Activated naive CD8-positive, alpha-beta T cell treated with anti-CD3 and anti-CD28 coated beads, Interleukin-2, amount 50 U/mL, for 24 hours (primary cell): Measurements from ENCODE around the gene LATS2.
"Not testable (repeated sequence)": the region's sequence is repeated elsewhere in the genome, so short reads cannot be mapped to it uniquely, and the experiment has no call there.

Experiments used
- ATAC-seq: fragments of 150-1000 bp; cut with Tn5 transposase; one replicate; pipeline ENCODE4 v1.10.0; 2021
- DNase-seq: peaks from one replicate; pipeline ENCODE4 v3.0.0; 2021
- H3K27ac Mint-ChIP-seq: one replicate; pipeline ENCODE4 v1.8.0; 2021; ENCODE audit warnings: mild to moderate bottlenecking, mixed read lengths
- H3K27me3 Mint-ChIP-seq: one replicate; pipeline ENCODE4 v1.8.0; 2021; ENCODE audit warnings: mixed read lengths
- H3K36me3 Mint-ChIP-seq: one replicate; pipeline ENCODE4 v1.8.0; 2021; ENCODE audit warnings: low read depth, mixed read lengths
- H3K4me1 Mint-ChIP-seq: one replicate; pipeline ENCODE4 v1.8.0; 2021; ENCODE audit warnings: mixed read lengths
- H3K4me3 Mint-ChIP-seq: one replicate; pipeline ENCODE4 v1.8.0; 2021; ENCODE audit warnings: mild to moderate bottlenecking, moderate library complexity, mixed read lengths
- H3K9me3 Mint-ChIP-seq: one replicate; pipeline ENCODE4 v1.8.0; 2021; ENCODE audit warnings: mixed read lengths

The LATS2 gene

DNA sequence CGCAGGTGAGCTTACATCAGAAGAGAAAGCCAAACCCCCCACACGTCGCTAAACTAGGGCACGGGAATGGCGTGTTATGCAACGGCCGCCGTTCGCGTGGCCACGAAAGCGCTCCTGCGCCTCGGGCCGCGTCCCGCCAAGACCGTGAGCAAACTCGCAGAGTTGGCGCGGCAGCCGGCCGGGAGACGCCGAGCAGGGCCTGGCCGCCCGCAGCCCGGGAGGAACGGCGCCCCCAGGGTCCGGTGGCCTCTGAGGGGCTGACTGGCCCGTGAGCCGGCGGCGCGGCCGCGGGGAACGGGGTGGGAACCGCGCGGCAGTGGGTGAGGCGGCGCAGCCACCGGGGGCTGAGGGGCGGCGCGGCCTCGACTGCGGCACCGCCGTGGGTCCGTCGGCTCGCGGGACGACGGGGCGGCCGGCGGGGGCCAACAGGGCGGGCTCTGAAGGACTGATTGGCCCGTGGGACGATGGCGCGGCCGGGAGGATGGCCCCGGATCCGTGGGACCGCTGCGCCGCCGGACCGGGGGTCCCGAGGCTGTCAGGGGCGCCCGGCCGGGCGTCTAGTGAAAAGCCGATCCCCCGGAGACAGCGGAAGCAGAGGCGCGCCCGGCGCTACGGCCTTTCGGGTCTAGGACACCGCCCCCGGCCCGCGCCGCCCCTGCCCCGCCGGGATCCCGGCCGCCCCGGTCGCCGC is 903 bp downstream of the LATS2 start:
- peak overlapping the region; percentile 54 for H3K4me3 Mint-ChIP-seq
- peak; percentile 14 for ATAC-seq
- no peak overlapping the region for H3K27ac Mint-ChIP-seq
- H3K4me1 Mint-ChIP-seq, result peaks cover 3% of the 10 kb centered on the region
- H3K36me3 Mint-ChIP-seq, result no peaks in the 10 kb centered on the region
- peaks cover 35% of the 10 kb centered on the region for H3K27me3 Mint-ChIP-seq
- H3K9me3 Mint-ChIP-seq, result no peaks in the 10 kb centered on the region
- no peak for DNase-seq

GRCh38 chr13:21059641-21060337 is 1.6 kb downstream of the LATS2 start:
- Mint-ChIP-seq H3K9me3 (no peaks in the 10 kb centered on the region), H3K27me3 (peaks cover 35% of the 10 kb centered on the region), H3K36me3 (no peaks in the 10 kb centered on the region), H3K4me1 (peaks cover 3% of the 10 kb centered on the region), H3K4me3 (peak overlapping the region; percentile 54), H3K27ac (no peak overlapping the region)
- DNase-seq (no peak), ATAC-seq (no peak)

DNA sequence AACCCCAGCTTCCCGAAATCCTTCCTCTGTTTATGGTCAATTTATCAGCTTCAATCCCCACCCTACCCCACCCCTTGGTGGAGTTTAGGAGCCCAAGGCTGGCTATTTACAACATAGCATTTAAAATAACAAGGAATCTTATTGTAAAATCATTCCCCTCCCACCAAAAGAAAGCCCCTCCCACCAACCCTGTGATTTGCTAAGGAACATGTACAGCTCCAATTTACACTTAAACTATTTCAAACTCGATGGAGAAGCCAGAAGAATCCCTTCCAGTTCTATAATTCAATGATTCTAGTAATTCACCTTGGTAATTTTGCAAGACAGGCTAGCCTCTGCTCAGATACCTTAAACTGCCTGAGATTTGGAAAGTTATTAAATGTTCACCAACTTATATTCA is 3.0 kb downstream of the LATS2 start:
- Mint-ChIP-seq H3K36me3 (no peaks in the 10 kb centered on the region), H3K4me1 (peaks cover 4% of the 10 kb centered on the region), H3K9me3 (no peaks in the 10 kb centered on the region), H3K4me3 (no peak overlapping the region), H3K27ac (no peak overlapping the region), H3K27me3 (peaks cover 29% of the 10 kb centered on the region)
- DNase-seq, result no peak
- no peak for ATAC-seq

GRCh38 chr13:21055511-21056045 is 5.8 kb downstream of the LATS2 start:
- Mint-ChIP-seq H3K27me3 (peaks cover 16% of the 10 kb centered on the region), H3K4me1 (peaks cover 7% of the 10 kb centered on the region), H3K27ac (no peak overlapping the region), H3K9me3 (no peaks in the 10 kb centered on the region), H3K36me3 (no peaks in the 10 kb centered on the region), H3K4me3 (no peak overlapping the region)
- no peak for ATAC-seq
- no peak for DNase-seq

DNA sequence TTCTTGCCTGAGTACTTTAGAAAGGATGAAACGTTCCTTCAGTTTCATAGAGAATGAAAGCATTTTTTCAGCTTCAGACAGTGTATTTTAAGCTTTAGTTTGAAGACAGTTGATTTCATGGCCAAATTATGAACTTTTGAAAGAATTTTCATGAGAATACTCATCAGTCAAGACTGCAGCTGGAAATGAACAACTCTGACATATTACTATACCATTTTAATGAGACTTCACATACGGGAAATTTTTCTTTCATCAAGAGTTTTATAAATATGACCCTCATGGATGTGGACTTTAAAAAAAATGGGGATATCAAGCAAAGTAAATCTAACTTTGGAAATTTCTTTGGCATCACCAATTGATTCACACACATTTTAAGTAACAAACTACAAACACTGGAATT is 6.4 kb downstream of the LATS2 start:
- DNase-seq (no peak), ATAC-seq (no peak)
- H3K27ac Mint-ChIP-seq, result no peak overlapping the region
- H3K4me3 Mint-ChIP-seq, result no peak overlapping the region
- H3K4me1 Mint-ChIP-seq, result peaks cover 7% of the 10 kb centered on the region
- H3K9me3 Mint-ChIP-seq, result no peaks in the 10 kb centered on the region
- no peaks in the 10 kb centered on the region for H3K36me3 Mint-ChIP-seq
- peaks cover 15% of the 10 kb centered on the region for H3K27me3 Mint-ChIP-seq

DNA sequence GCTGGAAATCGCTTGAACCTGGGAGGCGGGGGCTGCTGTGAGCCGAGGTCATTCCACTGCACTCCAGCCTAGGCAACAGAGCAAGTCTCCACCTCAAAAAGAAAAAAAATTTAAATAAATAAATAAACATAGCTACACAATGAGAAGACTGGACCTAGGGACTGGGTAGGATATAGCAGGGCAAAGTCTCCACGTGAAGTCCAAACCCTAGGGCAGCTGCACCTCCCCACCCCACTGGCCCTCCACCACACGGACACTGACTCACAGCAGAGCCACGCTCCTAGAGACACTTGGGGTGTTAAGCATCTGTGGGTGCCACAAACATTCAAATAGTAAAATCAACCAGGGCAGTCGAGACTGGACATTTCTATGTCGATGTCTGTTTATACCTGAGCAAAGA is 7.1 kb downstream of the LATS2 start:
- ATAC-seq, result no peak
- Mint-ChIP-seq H3K36me3 (no peaks in the 10 kb centered on the region), H3K4me3 (no peak overlapping the region), H3K4me1 (peaks cover 7% of the 10 kb centered on the region), H3K9me3 (no peaks in the 10 kb centered on the region), H3K27me3 (peaks cover 8% of the 10 kb centered on the region), H3K27ac (no peak overlapping the region)
- DNase-seq, result no peak

- Mint-ChIP-seq H3K4me3 (no peak overlapping the region), H3K27ac (no peak overlapping the region), H3K9me3 (no peaks in the 10 kb centered on the region), H3K4me1 (peaks cover 7% of the 10 kb centered on the region), H3K36me3 (no peaks in the 10 kb centered on the region), H3K27me3 (peaks cover 2% of the 10 kb centered on the region)
- ATAC-seq, result peak; percentile 28
- DNase-seq, result no peak
Observed at GRCh38 chr13:21053231-21053630, 8.2 kb downstream of the LATS2 start.

- H3K9me3 Mint-ChIP-seq, result no peaks in the 10 kb centered on the region
- H3K27me3 Mint-ChIP-seq, result peaks cover 3% of the 10 kb centered on the region
- ATAC-seq, result no peak
- no peak overlapping the region for H3K4me3 Mint-ChIP-seq
- H3K36me3 Mint-ChIP-seq, result no peaks in the 10 kb centered on the region
- no peak overlapping the region for H3K27ac Mint-ChIP-seq
- no peak for DNase-seq
- peaks cover 7% of the 10 kb centered on the region for H3K4me1 Mint-ChIP-seq
Observed at GRCh38 chr13:21051675-21052074, 9.7 kb downstream of the LATS2 start.

- no peak for DNase-seq
- peak; percentile 59 for ATAC-seq
- H3K4me3 Mint-ChIP-seq, result no peak overlapping the region
- peaks cover 9% of the 10 kb centered on the region for H3K4me1 Mint-ChIP-seq
- no peaks in the 10 kb centered on the region for H3K36me3 Mint-ChIP-seq
- H3K9me3 Mint-ChIP-seq, result no peaks in the 10 kb centered on the region
- no peak overlapping the region for H3K27ac Mint-ChIP-seq
- H3K27me3 Mint-ChIP-seq, result peaks cover 5% of the 10 kb centered on the region
Observed at GRCh38 chr13:21050288-21051197, 10.8 kb downstream of the LATS2 start.

DNA sequence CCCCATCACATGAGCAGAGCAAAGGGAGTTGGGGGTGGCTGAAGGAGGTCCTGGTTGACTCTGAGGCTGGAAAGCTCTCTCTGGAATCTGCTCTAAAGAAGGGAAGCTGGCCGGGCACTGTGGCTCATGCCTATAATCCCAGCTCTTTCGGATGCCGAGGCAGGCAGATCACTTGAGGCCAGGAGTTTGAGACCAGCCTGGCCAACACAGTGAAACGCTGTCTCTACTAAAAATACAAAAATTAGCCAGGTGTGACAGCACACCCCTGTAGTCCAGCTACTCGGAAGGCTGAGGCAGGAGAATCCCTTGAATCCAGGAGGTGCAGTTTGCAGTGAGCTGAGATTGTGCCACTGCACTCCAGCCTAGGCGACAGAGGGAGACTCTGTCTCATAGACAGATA is 11.7 kb downstream of the LATS2 start:
- not testable (repeated sequence) for H3K27me3 Mint-ChIP-seq, H3K4me3 Mint-ChIP-seq, H3K36me3 Mint-ChIP-seq, ATAC-seq, H3K27ac Mint-ChIP-seq, H3K9me3 Mint-ChIP-seq, DNase-seq
- peaks cover 16% of the 10 kb centered on the region for H3K4me1 Mint-ChIP-seq

DNA sequence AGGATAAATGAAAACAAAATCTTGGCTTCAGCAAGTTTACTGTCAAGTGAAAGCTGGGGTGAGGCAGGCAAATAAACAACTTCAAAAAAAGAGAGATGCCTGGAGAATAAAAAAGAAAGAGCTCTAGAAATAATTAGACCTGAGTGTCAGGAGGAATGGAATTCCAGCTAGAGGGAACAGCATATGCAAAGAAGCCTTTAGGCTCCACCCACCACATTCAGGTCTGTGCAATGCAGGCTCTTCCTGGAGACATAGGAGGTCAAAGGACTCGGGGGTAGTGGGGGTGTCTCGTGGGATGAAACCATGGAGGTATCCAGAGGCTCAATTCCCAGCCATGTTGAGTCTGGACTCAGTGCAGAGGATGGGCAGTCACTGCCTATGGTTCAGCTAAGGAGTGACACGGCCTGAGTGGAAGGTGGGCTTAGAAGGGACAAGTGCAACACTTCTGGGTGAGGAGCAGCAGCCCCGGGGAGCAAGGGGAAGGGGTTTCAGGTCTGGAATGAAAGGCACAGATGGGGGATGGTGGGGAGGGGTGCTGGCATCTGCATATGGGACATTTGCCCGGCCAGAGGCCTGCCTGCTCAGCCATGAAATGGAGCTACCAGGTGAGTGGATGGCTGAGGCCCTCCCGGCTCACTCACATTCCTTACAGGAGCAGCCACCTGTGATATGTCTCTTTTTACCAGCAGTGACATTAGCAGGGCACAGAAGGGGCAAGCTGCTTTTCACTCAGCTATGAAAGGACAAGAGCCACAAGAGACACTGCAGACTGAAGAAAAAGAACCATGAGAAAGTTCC is 12.3 kb downstream of the LATS2 start:
- no peaks in the 10 kb centered on the region for H3K9me3 Mint-ChIP-seq
- H3K4me1 Mint-ChIP-seq, result peaks cover 16% of the 10 kb centered on the region
- no peak overlapping the region for H3K4me3 Mint-ChIP-seq
- ATAC-seq (no peak), DNase-seq (no peak)
- H3K27me3 Mint-ChIP-seq, result peaks cover 5% of the 10 kb centered on the region
- no peak overlapping the region for H3K27ac Mint-ChIP-seq
- H3K36me3 Mint-ChIP-seq, result no peaks in the 10 kb centered on the region

GRCh38 chr13:21047591-21048282 is 13.6 kb downstream of the LATS2 start:
- Mint-ChIP-seq H3K4me3 (no peak overlapping the region), H3K9me3 (no peaks in the 10 kb centered on the region), H3K27me3 (peaks cover 3% of the 10 kb centered on the region), H3K4me1 (peaks cover 12% of the 10 kb centered on the region), H3K36me3 (no peaks in the 10 kb centered on the region), H3K27ac (no peak overlapping the region)
- ATAC-seq, result no peak
- no peak for DNase-seq

GRCh38 chr13:21047087-21047486 is 14.3 kb downstream of the LATS2 start:
- no peak overlapping the region for H3K4me3 Mint-ChIP-seq
- H3K9me3 Mint-ChIP-seq, result no peaks in the 10 kb centered on the region
- DNase-seq (no peak), ATAC-seq (no peak)
- peaks cover 12% of the 10 kb centered on the region for H3K4me1 Mint-ChIP-seq
- H3K36me3 Mint-ChIP-seq, result no peaks in the 10 kb centered on the region
- H3K27ac Mint-ChIP-seq, result no peak overlapping the region
- H3K27me3 Mint-ChIP-seq, result peaks cover 3% of the 10 kb centered on the region
